B cell (primary cell): ENCODE data around the gene VWA5B1. TPM values are rescaled to one million over a fixed set of nuclear protein-coding genes. Genes with fewer than 3 reads are reported as not detected.

ENCODE experiments used
- ATAC-seq: fragments of 200-7000 bp; cut with Tn5 transposase; one replicate; pipeline ENCODE4 v1.10.0; 2021; ENCODE audit warnings: low read depth, mild to moderate bottlenecking, moderate number of reproducible peaks, moderate library complexity
- CTCF ChIA-PET: fragments of 350-600 bp; sonication (Branson Sonifier 250); formaldehyde crosslinking; loops from one replicate; lab custom pipeline; 2021; ENCODE audit warnings: antibody characterized with exemption, inconsistent platforms; lab: Charles Lee
- POLR2A ChIA-PET: fragments of 350-600 bp; sonication (Branson Sonifier 250); formaldehyde crosslinking; loops from one replicate; lab custom pipeline; 2021; ENCODE audit warnings: antibody characterized with exemption; lab: Charles Lee
- DNase-seq: peaks from one replicate; pipeline ENCODE4 v3.0.0; 2013
- H2AFZ ChIP-seq: 2 replicates; pipeline ENCODE4 v1.6.1; 2012; ENCODE audit warnings: mild to moderate bottlenecking, low read depth, low read length; ENCODE audit not compliant: insufficient read depth, poor library complexity, severe bottlenecking
- H3K27ac ChIP-seq, 2 donors: 1 replicate in 1 of 2; 2 replicates in 1 of 2; pipeline ENCODE4 v1.5.1; 2012 to 2013; ENCODE audit warnings: low read length in 2 of 2, mild to moderate bottlenecking in 2 of 2, moderate library complexity in 1 of 2
- H3K27me3 ChIP-seq, 4 experiments: fragments of 200-600 bp in 1 of 4; sonication (generic) in 1 of 4; replicated peaks in 1 of 4; 1 replicate in 2 of 4; 2 replicates in 2 of 4; pipeline versions ENCODE4 v1.6.1 to v1.7.0; 2013 to 2016; ENCODE audit warnings: low read length in 3 of 4, mild to moderate bottlenecking in 2 of 4, mixed read lengths in 1 of 4, moderate library complexity in 1 of 4; ENCODE audit not compliant: insufficient read depth in 4 of 4, control insufficient read depth in 3 of 4; ENCODE audit errors: control extremely low read depth in 1 of 4
- H3K36me3 ChIP-seq, 2 experiments: replicated peaks in 1 of 2; 1 replicate in 1 of 2; 2 replicates in 1 of 2; pipeline versions ENCODE4 v1.6.1 to v1.7.1; 2013; ENCODE audit warnings: low read length in 1 of 2; ENCODE audit not compliant: insufficient read depth in 2 of 2, control insufficient read depth in 1 of 2; ENCODE audit errors: control extremely low read depth in 1 of 2, extremely low read depth in 1 of 2
- H3K4me1 ChIP-seq, 2 donors: fragments of 200-600 bp in 1 of 2; sonication (generic) in 1 of 2; 1 replicate in 1 of 2; 2 replicates in 1 of 2; pipeline versions ENCODE4 v1.5.1 to v1.6.1; 2013 to 2017; ENCODE audit warnings: low read length in 2 of 2; ENCODE audit not compliant: control insufficient read depth in 2 of 2, insufficient read depth in 2 of 2
- H3K4me2 ChIP-seq: replicated peaks from 2 replicates; pipeline ENCODE3; 2012; ENCODE audit warnings: mild to moderate bottlenecking, low read depth, low read length; ENCODE audit not compliant: poor library complexity, severe bottlenecking
- H3K4me3 ChIP-seq, 5 experiments: fragments of 200-600 bp in 1 of 5; sonication (generic) in 1 of 5; 1 replicate in 3 of 5; 2 replicates in 2 of 5; pipeline versions ENCODE4 v1.5.1 to v1.7.0; 2011 to 2016; ENCODE audit warnings: low read length in 4 of 5, mild to moderate bottlenecking in 4 of 5, low read depth in 2 of 5, control low read depth in 1 of 5, moderate library complexity in 1 of 5; ENCODE audit not compliant: insufficient read depth in 1 of 5; ENCODE audit errors: control extremely low read depth in 1 of 5, extremely low read depth in 1 of 5
- H3K79me2 ChIP-seq: fragments of 200-600 bp; sonication (generic); one replicate; pipeline ENCODE4 v1.6.0; 2016; ENCODE audit warnings: low read length; ENCODE audit not compliant: control insufficient read depth, insufficient read depth
- H3K9ac ChIP-seq: fragments of 200-600 bp; sonication (generic); 2 replicates; pipeline ENCODE4 v1.6.1; 2017; ENCODE audit warnings: mild to moderate bottlenecking, low read length, moderate library complexity
- H3K9me3 ChIP-seq, 3 donors: one replicate each; pipeline versions ENCODE4 v1.6.1 to v1.7.1; 2013; ENCODE audit warnings: low read length in 2 of 3; ENCODE audit not compliant: control insufficient read depth in 2 of 3, insufficient read depth in 1 of 3; ENCODE audit errors: control extremely low read depth in 1 of 3
- H4K20me1 ChIP-seq: 2 replicates; pipeline ENCODE4 v1.6.0; 2012; ENCODE audit warnings: mild to moderate bottlenecking, low read length; ENCODE audit not compliant: insufficient read depth, control insufficient read depth, poor library complexity, severe bottlenecking
- H3K27ac Mint-ChIP-seq: one replicate; pipeline ENCODE4 v1.8.0; 2021; ENCODE audit warnings: mixed read lengths
- H3K27me3 Mint-ChIP-seq: one replicate; pipeline ENCODE4 v1.8.0; 2021; ENCODE audit warnings: mixed read lengths
- H3K4me1 Mint-ChIP-seq: one replicate; pipeline ENCODE4 v1.8.0; 2021; ENCODE audit warnings: mixed read lengths
- H3K4me3 Mint-ChIP-seq: one replicate; pipeline ENCODE4 v1.8.0; 2021; ENCODE audit warnings: mixed read lengths
- H3K9me3 Mint-ChIP-seq: one replicate; pipeline ENCODE4 v1.8.0; 2022; ENCODE audit warnings: mixed read lengths; ENCODE audit not compliant: insufficient read depth
- CTCF ChIP-seq: fragments of 200-600 bp; IDR thresholded peaks from one replicate; pipeline ENCODE4 v1.8.0; 2022; ENCODE audit warnings: antibody characterized with exemption, mild to moderate bottlenecking
- EZH2 ChIP-seq: IDR thresholded peaks from 2 replicates; pipeline ENCODE4 v1.6.1; 2012; ENCODE audit warnings: borderline replicate concordance, low read depth, mild to moderate bottlenecking, moderate library complexity, low read length; ENCODE audit not compliant: insufficient read depth, poor library complexity, severe bottlenecking
- WGBS: methylation state at CpG from one replicate; pipeline ENCODE4 v1.1.5; 2013; ENCODE audit warnings: missing lambda C conversion rate; ENCODE audit not compliant: insufficient coverage; 5-methylcytosine and 5-hydroxymethylcytosine counted together
- intact Hi-C: fragments of 100-400 bp; cut with micrococcal nuclease; formaldehyde crosslinking; loops from one replicate; pipeline ENCODE4 v1.10.0; 2022
- polyA plus RNA-seq: library from polyadenylated mRNA; depleted of rRNA; stranded (reverse); fragments of >200 nt; gene quantifications from 2 replicates; pipeline ENCODE4 v1.2.3, GENCODE V29; 2012
- total RNA-seq, 2 donors: library from RNA; stranded (reverse); fragments of 120-200 nt in 1 of 2; gene quantifications; 1 replicate in 1 of 2; 2 replicates in 1 of 2; pipeline versions ENCODE4 v1.2.3 to v1.2.4, GENCODE V29; 2013 to 2022

Gene VWA5B1
- total and polyA plus RNA-seq, 2 donors (not counting 1 experiment from before 2014, with no cell fraction given): not detected

GRCh38 chr1:20343149-20343937, 52.7 kb downstream of the VWA5B1 start:
- 7% methylated on average over 31 of the region's 59 CpGs for WGBS
- Mint-ChIP-seq H3K9me3 (peaks cover 2% of the 10 kb centered on the region), H3K27me3 (peaks cover 20% of the 10 kb centered on the region), H3K4me1 (peaks cover 6% of the 10 kb centered on the region), H3K27ac (no peak overlapping the region), H3K4me3 (peak overlapping the region; percentile 30)
- Histone ChIP-seq H3K4me1 (peaks cover 10 to 11% of the 10 kb centered on the region in 2 donors), H3K27ac (no peak overlapping the region), H3K36me3 (no peaks in the 10 kb centered on the region), H2AFZ (peak overlapping the region; percentile 22), H3K9ac (no peak overlapping the region), H3K4me3 (peak overlapping the region in 2 of 5 experiments; percentile 2 to 4), H3K79me2 (no peaks in the 10 kb centered on the region), H3K9me3 (peaks cover 0 to 17% (median 10%) of the 10 kb centered on the region in 3 donors), H3K27me3 (peaks cover 0 to 29% (median 11%) of the 10 kb centered on the region in 4 experiments), H4K20me1 (no peaks in the 10 kb centered on the region), H3K4me2 (peak overlapping the region; percentile 63)
- POLR2A ChIA-PET: interaction anchor here (0.7 kb wide), 1 partner anchor 26 kb away, joined by 3 read pairs; no protein-coding TSS in a partner anchor
- ATAC-seq: peak; percentile 67
- peak; percentile 68 for DNase-seq
- CTCF ChIA-PET: interaction anchor here (0.5 kb wide), 1 partner anchor 45 kb away, joined by 3 read pairs; no protein-coding TSS in a partner anchor
- intact Hi-C loops: no loop called here
- TF ChIP-seq CTCF: no peak
- no peak for TF ChIP-seq EZH2

DNA sequence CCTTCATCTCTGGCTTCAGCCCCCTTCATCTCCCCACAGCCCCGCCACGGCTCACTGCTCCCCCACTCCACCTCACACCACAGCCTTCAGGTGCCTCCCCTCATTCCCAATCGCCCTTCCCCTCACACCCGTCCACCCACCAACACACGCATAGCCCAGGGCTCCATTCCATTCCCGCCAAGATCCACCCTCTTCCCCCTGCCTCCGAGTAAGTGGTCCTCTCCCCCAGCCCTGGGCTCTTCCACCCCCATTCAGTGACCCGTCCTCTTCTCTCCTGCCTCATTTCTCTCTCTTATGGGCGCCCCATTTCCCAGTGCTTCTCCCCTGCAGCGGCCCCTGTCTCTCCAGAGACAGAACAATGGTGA, 53.2 kb downstream of the VWA5B1 start:
- Histone ChIP-seq H3K27ac (no peak overlapping the region), H3K4me1 (peaks cover 10 to 11% of the 10 kb centered on the region in 2 donors), H3K36me3 (no peaks in the 10 kb centered on the region), H2AFZ (no peak overlapping the region), H3K4me3 (peak overlapping the region in 1 of 5 experiments; percentile 2), H3K79me2 (no peaks in the 10 kb centered on the region), H3K4me2 (peak overlapping the region; percentile 63), H4K20me1 (no peaks in the 10 kb centered on the region), H3K9ac (no peak overlapping the region), H3K27me3 (peaks cover 0 to 29% (median 11%) of the 10 kb centered on the region in 4 experiments), H3K9me3 (peaks cover 0 to 17% (median 10%) of the 10 kb centered on the region in 3 donors)
- Mint-ChIP-seq H3K4me1 (peaks cover 6% of the 10 kb centered on the region), H3K4me3 (peak overlapping the region; percentile 30), H3K27ac (no peak overlapping the region), H3K27me3 (peaks cover 20% of the 10 kb centered on the region), H3K9me3 (peaks cover 2% of the 10 kb centered on the region)
- intact Hi-C loops: no loop called here
- no peak for DNase-seq
- CTCF ChIA-PET: no interaction called here
- 16% methylated on average over 10 of the region's 10 CpGs for WGBS
- ATAC-seq: no peak
- TF ChIP-seq CTCF (no peak), EZH2 (no peak)
- POLR2A ChIA-PET: no interaction called here
